ENCODE data around the gene SEMA4G.

The SEMA4G gene, protein sequence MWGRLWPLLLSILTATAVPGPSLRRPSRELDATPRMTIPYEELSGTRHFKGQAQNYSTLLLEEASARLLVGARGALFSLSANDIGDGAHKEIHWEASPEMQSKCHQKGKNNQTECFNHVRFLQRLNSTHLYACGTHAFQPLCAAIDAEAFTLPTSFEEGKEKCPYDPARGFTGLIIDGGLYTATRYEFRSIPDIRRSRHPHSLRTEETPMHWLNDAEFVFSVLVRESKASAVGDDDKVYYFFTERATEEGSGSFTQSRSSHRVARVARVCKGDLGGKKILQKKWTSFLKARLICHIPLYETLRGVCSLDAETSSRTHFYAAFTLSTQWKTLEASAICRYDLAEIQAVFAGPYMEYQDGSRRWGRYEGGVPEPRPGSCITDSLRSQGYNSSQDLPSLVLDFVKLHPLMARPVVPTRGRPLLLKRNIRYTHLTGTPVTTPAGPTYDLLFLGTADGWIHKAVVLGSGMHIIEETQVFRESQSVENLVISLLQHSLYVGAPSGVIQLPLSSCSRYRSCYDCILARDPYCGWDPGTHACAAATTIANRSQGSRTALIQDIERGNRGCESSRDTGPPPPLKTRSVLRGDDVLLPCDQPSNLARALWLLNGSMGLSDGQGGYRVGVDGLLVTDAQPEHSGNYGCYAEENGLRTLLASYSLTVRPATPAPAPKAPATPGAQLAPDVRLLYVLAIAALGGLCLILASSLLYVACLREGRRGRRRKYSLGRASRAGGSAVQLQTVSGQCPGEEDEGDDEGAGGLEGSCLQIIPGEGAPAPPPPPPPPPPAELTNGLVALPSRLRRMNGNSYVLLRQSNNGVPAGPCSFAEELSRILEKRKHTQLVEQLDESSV

DNA sequence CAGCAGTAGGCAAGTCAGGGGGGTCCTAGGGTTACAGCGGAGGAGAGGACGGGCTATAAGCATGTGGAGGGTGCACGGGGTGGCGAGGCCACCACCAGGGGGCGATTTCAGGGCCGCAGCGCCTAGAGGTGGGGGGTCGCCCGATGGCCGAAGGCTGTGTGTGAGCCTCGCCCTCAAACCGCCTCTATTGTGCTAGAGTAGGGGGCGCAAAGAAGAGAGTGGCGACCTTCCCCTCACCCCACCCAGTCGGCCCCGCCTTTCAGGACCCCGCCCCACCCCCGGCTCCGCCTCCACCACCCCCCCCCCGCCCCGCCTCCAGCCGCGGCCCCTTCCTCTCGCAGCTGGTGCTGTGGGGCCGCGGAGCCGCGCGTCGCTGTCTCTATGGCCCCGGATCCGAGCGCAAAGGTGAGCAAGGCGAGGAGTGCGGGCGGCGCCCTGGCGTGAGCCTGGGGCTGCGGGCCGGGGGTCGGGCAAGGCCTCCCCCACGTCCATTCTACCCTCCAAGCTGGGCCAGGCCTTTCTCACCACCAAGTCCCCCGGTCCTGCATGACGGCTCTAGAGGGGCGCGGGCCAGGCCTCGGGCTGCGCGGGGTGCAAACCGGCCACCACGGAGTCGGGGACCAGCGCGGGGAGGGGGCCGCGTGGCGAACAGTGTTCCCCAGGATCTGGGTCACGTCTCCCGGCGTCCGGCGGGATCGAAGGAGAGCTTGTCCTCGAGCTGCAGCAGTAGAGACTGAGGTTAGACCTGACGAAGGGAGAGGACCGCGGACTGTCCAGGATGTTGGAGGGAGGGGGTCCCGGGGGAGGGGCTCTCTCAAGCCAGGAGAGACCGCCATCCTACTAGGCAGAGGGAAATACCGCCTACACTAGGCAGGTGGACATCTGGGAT is at the start of gene SEMA4G:
Gene SEMA4G (plus strand): TSS at position 318 of the 889 bp plus-strand sequence. CDS start 3,409 bp downstream, outside the sequence.
- peaks cover 6 to 29% (median 24%) of the 10 kb centered on the region in 11 experiments; a peak in 21 of 22 replicates for H3K36me3 ChIP-seq
- H4K20me1 ChIP-seq: peaks cover 0 to 12% (median 0%) of the 10 kb centered on the region in 11 experiments; a peak in 3 of 22 replicates
- H3K27me3 ChIP-seq: peaks cover 0 to 12% (median 0%) of the 10 kb centered on the region in 11 experiments; a peak in 8 of 22 replicates
- H3K4me3 ChIP-seq: peak within 1 kb of the TSS; percentile 56 to 75 (median 66)
- no peaks in the 10 kb centered on the region for H3K9me3 ChIP-seq (replicated peaks in 1 of 11)
- H3K27ac ChIP-seq: peak within 1 kb of the TSS in 4 of 11 experiments; percentile 5 to 48 (median 35); a peak in 4 of 22 replicates
- peak within 1 kb of the TSS; percentile 56 to 80 (median 72); a peak in 20 of 22 replicates for H3K9ac ChIP-seq
- peak within 1 kb of the TSS; percentile 96 to 100 (median 99) for H3K4me2 ChIP-seq
- peaks cover 10 to 18% (median 13%) of the 10 kb centered on the region in 10 experiments for H3K4me1 ChIP-seq
- no peak for TF ChIP-seq Cebpa-rat (IDR thresholded peaks at IDR 0.05)

DNA sequence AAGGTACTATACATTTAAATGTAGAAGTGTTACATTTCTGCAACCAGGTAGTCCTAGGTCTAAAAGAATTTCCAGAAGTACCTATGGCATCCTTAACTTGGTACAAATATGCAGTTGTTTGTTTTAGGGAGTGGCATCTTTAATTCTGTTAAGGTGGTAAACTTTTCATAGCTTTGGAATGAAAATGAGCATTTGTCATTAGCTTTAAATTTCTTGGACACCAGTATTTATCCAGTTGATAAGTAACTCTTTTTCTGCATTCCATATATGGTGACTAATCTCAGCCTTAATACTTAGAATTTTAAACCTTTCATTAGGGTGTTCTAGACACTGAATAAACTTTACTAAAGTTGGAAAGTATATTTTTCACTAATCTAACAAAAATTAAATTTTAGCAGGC is 45.7 kb upstream of the SEMA4G start:
- H3K36me3 ChIP-seq: peaks cover 90 to 100% (median 99%) of the 10 kb centered on the region in 11 experiments
- H3K4me2 ChIP-seq: no peak overlapping the region
- no peak for TF ChIP-seq Cebpa-rat (IDR thresholded peaks at IDR 0.05)

DNA sequence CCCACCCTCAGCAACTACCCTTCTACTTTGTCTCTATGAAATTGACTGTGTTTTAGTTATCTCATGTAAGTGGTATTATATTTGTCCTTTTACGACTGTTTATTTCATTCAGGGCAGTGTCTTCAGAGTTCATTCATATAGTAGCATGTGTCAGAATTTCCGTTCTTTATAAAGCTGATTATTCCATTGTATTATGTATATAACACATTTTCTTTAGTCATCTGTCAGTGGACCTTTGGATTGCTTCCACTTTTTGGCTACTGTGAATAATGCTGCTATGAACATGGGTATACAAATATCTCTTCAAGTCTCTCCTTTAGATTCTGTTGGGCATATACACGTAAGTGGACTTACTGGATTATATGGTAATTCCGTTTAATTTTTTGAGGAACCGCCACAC is 42.0 kb upstream of the SEMA4G start:
- Histone ChIP-seq H3K27me3 (no peaks in the 10 kb centered on the region), H3K9me3 (replicated peaks in 1 of 11) (no peaks in the 10 kb centered on the region), H3K4me1 (no peaks in the 10 kb centered on the region), H3K4me2 (no peak overlapping the region), H3K4me3 (no peak overlapping the region), H3K9ac (no peak overlapping the region), H3K27ac (no peak overlapping the region), H3K36me3 (peaks cover 94 to 100% (median 99%) of the 10 kb centered on the region in 11 experiments), H4K20me1 (peaks cover 0 to 67% (median 9%) of the 10 kb centered on the region in 11 experiments; a peak in 9 of 22 replicates)
- no peak for TF ChIP-seq Cebpa-rat (IDR thresholded peaks at IDR 0.05)

More for the DNA sequence above, 45.7 kb upstream of the SEMA4G start:
- Histone ChIP-seq H3K4me3 (no peak overlapping the region), H3K27ac (no peak overlapping the region), H4K20me1 (peaks cover 0 to 83% (median 9%) of the 10 kb centered on the region in 11 experiments; a peak in 8 of 22 replicates), H3K9ac (no peak overlapping the region), H3K4me1 (peaks cover 0 to 1% (median 0%) of the 10 kb centered on the region in 10 experiments; a peak in 1 of 20 replicates), H3K27me3 (no peaks in the 10 kb centered on the region), H3K9me3 (replicated peaks in 1 of 11) (no peaks in the 10 kb centered on the region)

DNA sequence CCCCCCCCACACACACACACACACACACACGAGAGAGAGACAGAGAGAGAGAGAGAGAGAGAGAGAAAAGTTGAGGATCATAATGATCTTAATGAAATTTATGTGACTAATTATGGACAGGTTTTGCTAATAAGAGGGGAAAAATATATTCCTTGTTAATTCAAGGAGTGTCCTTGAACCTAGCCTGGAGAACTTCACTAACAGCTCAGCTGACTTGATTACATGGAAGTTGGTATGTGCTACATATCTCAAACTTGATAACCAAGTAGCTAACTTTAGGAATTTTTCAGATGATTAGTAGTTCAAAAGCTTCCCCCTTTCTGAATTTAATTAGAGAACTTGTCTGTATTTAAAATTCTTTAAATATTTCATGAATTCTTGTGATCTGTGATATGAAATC is 41.3 kb upstream of the SEMA4G start:
- Histone ChIP-seq H4K20me1 (peaks cover 0 to 67% (median 7%) of the 10 kb centered on the region in 11 experiments; a peak in 9 of 22 replicates), H3K9ac (no peak overlapping the region), H3K4me1 (no peaks in the 10 kb centered on the region), H3K4me3 (no peak overlapping the region), H3K36me3 (peaks cover 94 to 100% (median 99%) of the 10 kb centered on the region in 11 experiments), H3K9me3 (replicated peaks in 1 of 11) (no peaks in the 10 kb centered on the region), H3K27me3 (no peaks in the 10 kb centered on the region), H3K27ac (no peak overlapping the region), H3K4me2 (no peak overlapping the region)
- TF ChIP-seq Cebpa-rat (IDR thresholded peaks at IDR 0.05): no peak

DNA sequence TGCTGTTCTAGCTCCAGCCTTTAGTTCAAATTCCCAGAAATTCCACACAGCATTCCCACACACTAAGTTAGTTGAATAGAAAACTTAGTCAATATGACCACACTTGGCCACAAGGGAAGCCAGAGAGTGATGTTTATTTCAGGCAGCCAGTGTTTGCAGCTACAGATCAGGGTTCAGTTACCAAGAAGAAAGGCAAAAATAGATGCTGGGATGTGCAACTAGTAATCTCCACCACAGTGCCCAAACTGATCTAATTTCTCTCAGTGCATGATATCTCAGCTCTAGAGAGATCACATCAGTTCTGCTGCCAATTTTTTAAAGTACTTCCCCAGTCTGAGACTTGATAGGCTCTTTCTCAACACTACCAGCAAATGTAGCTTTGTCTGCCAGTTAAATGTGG is 38.9 kb upstream of the SEMA4G start:
- peaks cover 0 to 65% (median 4%) of the 10 kb centered on the region in 11 experiments; a peak in 9 of 22 replicates for H4K20me1 ChIP-seq
- H3K36me3 ChIP-seq: peaks cover 92 to 100% (median 100%) of the 10 kb centered on the region in 11 experiments
- H3K4me2 ChIP-seq: no peak overlapping the region
- no peaks in the 10 kb centered on the region for H3K27me3 ChIP-seq
- H3K9me3 ChIP-seq (replicated peaks in 1 of 11): no peaks in the 10 kb centered on the region
- no peak overlapping the region for H3K4me3 ChIP-seq
- TF ChIP-seq Cebpa-rat (IDR thresholded peaks at IDR 0.05): no peak
- no peak overlapping the region for H3K27ac ChIP-seq
- no peak overlapping the region for H3K9ac ChIP-seq
- H3K4me1 ChIP-seq: no peaks in the 10 kb centered on the region

DNA sequence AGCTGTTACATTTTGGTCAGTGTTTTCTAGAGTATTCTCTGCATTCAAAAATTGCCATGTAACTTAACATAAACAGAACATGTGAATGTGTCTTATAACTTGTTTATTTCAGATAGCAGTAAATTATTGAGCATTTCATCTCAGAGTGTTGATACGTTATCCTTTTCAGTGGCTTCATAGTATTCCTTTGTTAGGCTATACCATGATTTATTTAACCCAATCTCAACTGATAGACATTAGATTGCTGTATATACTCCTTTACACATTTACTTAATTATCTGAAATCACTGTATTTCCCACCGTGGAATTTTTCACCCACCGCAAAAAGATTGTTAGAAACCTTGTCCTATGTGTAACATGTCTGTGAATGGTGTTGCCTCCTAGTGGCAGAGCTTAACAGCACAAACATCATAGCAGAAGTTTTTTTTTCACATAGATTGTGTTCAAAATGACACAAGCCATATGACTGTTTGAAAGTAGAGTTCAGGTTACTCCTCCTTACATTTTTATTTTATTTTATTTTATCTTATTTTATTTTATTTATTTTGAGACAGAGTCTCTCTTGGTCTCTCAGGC is 35.1 kb upstream of the SEMA4G start:
- H3K9ac ChIP-seq: no peak overlapping the region
- TF ChIP-seq Cebpa-rat (IDR thresholded peaks at IDR 0.05): no peak
- H3K4me3 ChIP-seq: no peak overlapping the region

DNA sequence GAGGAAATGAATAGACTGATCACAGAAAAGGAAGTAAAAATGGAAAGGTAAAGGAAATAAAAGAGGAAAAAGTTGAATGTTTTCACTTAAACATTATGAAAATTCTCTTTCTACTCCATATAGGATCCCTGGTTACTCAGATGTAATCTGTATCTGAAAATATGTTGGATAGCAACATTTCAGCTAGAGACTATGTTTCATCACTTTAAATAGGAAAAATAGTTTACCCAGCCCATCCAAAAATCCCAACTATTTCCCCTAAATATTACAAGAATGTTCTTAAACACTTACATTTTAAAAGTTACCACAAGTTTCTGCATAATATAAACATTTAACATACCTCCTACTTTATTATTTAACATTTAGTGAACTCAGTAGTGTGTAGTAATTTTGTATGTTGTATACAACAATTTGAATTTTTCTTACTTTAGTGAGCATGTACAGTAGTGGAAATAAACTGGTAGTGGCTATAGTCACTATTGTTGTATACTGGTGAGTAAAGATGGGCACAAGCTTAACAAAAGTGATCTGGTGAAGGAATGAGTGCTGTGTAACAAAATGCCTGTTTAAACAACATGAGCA is 29.4 kb upstream of the SEMA4G start:
- Histone ChIP-seq H3K9ac (no peak overlapping the region), H3K36me3 (peaks cover 85 to 99% (median 92%) of the 10 kb centered on the region in 11 experiments), H4K20me1 (peaks cover 0 to 17% (median 0%) of the 10 kb centered on the region in 11 experiments; a peak in 3 of 22 replicates), H3K4me3 (no peak overlapping the region), H3K27ac (no peak overlapping the region), H3K9me3 (replicated peaks in 1 of 11) (no peaks in the 10 kb centered on the region), H3K27me3 (no peaks in the 10 kb centered on the region), H3K4me1 (peaks cover 0 to 9% (median 0%) of the 10 kb centered on the region in 10 experiments; a peak in 5 of 20 replicates), H3K4me2 (peak overlapping the region in 1 of 11 experiments; percentile 36; a peak in 2 of 22 replicates)
- no peak for TF ChIP-seq Cebpa-rat (IDR thresholded peaks at IDR 0.05)

More for the DNA sequence above, 35.1 kb upstream of the SEMA4G start:
- no peaks in the 10 kb centered on the region for H3K4me1 ChIP-seq
- H3K4me2 ChIP-seq: no peak overlapping the region
- H3K27ac ChIP-seq: no peak overlapping the region
- no peaks in the 10 kb centered on the region for H3K27me3 ChIP-seq
- H4K20me1 ChIP-seq: peaks cover 0 to 38% (median 3%) of the 10 kb centered on the region in 11 experiments; a peak in 9 of 22 replicates
- peaks cover 89 to 100% (median 98%) of the 10 kb centered on the region in 11 experiments for H3K36me3 ChIP-seq
- H3K9me3 ChIP-seq (replicated peaks in 1 of 11): no peaks in the 10 kb centered on the region
